GM12878 (cell line): ENCODE results near the gene TCERG1. TPM values are rescaled to one million over a fixed set of nuclear protein-coding genes. Genes with fewer than 3 reads are reported as not detected.

Experiments used
- ELK1 ChIP-seq: IDR thresholded peaks from 2 replicates; pipeline ENCODE4 v1.6.1; 2012; ENCODE audit warnings: low read depth, low read length, improper control_type of control experiment
- HSF1 ChIP-seq: fragments of 150-350 bp; IDR thresholded peaks from 2 replicates; pipeline ENCODE4 v1.6.1; 2014; ENCODE audit warnings: mild to moderate bottlenecking, low read depth, low read length
- polyA plus RNA-seq, 11 experiments: library from polyadenylated mRNA; depleted of rRNA in 4 of 11; unstranded in 6 of 11; stranded (reverse) in 5 of 11; fragments of >200 nt; fragmentation: Nextera tagmentation in 4 of 11; fragmentation: Illumina TruSeq in 1 of 11; extraction: Ambion mirVana in 4 of 11; extraction: Trizol in 1 of 11; gene quantifications; 1 replicate in 1 of 11; 2 replicates in 10 of 11; pipeline versions ENCODE4 v1.2.1 to v1.2.3, GENCODE V29; 2011 to 2016; ENCODE audit warnings: inconsistent platforms in 2 of 11, missing spikeins in 2 of 11, low read depth in 1 of 11
- total RNA-seq, 4 experiments: library from RNA; depleted of rRNA in 3 of 4; stranded (reverse); fragments of >200 nt in 3 of 4; fragmentation: Illumina TruSeq in 1 of 4; extraction: Trizol in 1 of 4; gene quantifications; 2 replicates each; pipeline versions ENCODE4 v1.2.1 to v1.2.3, GENCODE V29; 2013 to 2021
- TF ChIP-seq, protein P1 (sequence below): fragments of 450-650 bp; IDR thresholded peaks from 2 replicates; pipeline ENCODE4 v1.6.1; 2016; ENCODE audit warnings: mild to moderate bottlenecking, moderate library complexity, borderline replicate concordance
- TF ChIP-seq, protein P2 (sequence below): fragments of 450-650 bp; IDR thresholded peaks from 2 replicates; pipeline ENCODE4 v1.6.1; 2016; ENCODE audit warnings: mild to moderate bottlenecking

The TCERG1 gene
- total and polyA plus RNA-seq, 10 of the 15 experiments (the other 5 are each of a cell fraction or from before 2014, with no cell fraction given) = 51.5 to 131 (median 91.6) TPM

GRCh38 chr5:146533882-146534281 lies 86.7 kb downstream of the TCERG1 start (continued):
- TF ChIP-seq HSF1 = no peak
- TF ChIP-seq, protein P1, sequence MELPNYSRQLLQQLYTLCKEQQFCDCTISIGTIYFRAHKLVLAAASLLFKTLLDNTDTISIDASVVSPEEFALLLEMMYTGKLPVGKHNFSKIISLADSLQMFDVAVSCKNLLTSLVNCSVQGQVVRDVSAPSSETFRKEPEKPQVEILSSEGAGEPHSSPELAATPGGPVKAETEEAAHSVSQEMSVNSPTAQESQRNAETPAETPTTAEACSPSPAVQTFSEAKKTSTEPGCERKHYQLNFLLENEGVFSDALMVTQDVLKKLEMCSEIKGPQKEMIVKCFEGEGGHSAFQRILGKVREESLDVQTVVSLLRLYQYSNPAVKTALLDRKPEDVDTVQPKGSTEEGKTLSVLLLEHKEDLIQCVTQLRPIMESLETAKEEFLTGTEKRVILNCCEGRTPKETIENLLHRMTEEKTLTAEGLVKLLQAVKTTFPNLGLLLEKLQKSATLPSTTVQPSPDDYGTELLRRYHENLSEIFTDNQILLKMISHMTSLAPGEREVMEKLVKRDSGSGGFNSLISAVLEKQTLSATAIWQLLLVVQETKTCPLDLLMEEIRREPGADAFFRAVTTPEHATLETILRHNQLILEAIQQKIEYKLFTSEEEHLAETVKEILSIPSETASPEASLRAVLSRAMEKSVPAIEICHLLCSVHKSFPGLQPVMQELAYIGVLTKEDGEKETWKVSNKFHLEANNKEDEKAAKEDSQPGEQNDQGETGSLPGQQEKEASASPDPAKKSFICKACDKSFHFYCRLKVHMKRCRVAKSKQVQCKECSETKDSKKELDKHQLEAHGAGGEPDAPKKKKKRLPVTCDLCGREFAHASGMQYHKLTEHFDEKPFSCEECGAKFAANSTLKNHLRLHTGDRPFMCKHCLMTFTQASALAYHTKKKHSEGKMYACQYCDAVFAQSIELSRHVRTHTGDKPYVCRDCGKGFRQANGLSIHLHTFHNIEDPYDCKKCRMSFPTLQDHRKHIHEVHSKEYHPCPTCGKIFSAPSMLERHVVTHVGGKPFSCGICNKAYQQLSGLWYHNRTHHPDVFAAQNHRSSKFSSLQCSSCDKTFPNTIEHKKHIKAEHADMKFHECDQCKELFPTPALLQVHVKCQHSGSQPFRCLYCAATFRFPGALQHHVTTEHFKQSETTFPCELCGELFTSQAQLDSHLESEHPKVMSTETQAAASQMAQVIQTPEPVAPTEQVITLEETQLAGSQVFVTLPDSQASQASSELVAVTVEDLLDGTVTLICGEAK = no peak
- TF ChIP-seq ELK1 = no peak
- TF ChIP-seq, protein P2, sequence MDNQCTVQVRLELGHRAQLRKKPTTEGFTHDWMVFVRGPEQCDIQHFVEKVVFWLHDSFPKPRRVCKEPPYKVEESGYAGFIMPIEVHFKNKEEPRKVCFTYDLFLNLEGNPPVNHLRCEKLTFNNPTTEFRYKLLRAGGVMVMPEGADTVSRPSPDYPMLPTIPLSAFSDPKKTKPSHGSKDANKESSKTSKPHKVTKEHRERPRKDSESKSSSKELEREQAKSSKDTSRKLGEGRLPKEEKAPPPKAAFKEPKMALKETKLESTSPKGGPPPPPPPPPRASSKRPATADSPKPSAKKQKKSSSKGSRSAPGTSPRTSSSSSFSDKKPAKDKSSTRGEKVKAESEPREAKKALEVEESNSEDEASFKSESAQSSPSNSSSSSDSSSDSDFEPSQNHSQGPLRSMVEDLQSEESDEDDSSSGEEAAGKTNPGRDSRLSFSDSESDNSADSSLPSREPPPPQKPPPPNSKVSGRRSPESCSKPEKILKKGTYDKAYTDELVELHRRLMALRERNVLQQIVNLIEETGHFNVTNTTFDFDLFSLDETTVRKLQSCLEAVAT = no peak
